GM18520 (cell line): ENCODE data around the gene MITF.

Experiments
- ATAC-seq: cut with Tn5 transposase; IDR thresholded peaks from one replicate; pipeline ENCODE4 v1.9.1; 2021; ENCODE audit not compliant: unreplicated experiment

MITF gene

DNA sequence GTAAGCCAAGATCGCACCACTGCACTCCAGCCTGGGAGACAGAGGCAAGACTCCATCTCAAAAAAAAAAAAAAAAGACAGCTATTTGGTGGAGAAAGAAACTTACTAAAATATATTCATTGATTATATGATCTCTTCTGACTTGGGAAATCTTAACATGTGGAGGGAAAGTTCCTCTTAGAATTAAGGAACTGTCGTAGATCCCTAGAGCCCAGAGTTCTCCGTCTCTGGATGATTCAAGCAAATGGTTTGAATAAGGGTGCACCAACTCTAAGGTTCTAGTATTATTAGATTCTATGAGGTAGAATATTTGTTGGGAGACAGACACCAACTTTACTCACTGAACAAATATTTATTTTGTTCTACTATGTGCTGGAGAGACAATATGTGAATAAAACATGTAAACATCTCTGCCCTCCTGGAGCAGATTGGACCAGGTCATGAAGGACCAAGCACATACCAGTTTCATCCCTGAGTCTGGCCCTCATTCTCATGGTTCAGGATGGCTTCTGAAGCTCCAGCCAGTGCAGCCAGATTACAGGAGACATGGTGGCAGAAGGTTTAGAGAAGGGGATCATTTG, 129.7 kb downstream of the MITF start:
- no peak for ATAC-seq

DNA sequence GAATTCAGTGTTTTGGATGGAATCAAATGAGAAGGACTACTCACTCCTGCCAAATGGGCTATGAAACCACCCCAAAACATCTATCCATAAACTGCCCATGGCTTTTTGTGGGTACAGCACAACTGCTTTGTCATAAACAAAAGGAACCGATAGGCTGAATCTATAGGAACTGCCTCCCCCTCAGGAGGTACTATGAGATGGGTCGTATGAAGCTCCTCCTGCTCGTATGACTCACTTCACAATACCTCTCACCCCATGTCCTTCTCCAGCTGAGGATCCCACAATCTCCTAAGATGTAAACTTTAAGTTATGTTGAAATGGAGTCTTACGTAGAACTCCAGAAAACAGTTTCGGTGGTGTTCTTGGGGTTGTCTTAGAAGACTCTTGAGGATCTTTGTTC, 130.4 kb downstream of the MITF start:
- ATAC-seq = no peak

DNA sequence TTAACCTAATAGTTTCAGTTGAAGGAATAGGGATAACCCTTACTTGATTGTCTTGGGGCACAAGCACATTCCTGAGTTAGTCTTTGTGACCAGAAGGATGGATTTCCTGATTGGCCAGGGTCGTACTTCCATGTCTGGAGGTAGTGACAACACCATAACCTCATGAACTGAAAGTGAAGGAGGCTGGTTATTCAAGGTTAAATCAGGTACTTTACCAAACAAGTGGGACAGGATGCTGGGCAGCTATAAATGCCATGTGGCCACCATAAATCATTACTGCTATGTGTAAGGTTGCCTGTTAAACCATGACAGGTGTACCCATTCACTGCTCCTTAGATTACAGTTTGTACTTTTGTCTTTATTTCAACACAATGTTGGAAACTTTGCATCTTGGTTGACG, 132.0 kb downstream of the MITF start:
- no peak for ATAC-seq

DNA sequence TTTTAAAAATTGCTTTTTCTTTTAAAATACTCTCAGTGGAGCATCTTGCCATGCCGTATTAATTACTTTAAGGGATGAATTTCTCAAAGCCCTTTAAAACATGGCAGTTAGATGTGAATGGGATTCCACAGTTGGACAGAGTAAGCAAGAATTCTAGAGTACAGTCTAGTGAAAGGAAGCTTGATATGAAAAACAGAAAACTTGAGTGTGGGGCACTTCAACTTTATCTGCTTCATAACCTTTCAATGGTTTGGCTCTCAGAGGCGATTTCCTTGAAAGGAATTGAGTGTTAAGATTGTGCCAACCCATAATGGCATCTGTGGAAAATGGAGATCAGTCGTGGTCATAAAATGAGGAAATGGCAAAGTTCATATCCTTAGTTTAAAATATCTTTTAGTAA, 132.6 kb downstream of the MITF start:
- no peak for ATAC-seq

DNA sequence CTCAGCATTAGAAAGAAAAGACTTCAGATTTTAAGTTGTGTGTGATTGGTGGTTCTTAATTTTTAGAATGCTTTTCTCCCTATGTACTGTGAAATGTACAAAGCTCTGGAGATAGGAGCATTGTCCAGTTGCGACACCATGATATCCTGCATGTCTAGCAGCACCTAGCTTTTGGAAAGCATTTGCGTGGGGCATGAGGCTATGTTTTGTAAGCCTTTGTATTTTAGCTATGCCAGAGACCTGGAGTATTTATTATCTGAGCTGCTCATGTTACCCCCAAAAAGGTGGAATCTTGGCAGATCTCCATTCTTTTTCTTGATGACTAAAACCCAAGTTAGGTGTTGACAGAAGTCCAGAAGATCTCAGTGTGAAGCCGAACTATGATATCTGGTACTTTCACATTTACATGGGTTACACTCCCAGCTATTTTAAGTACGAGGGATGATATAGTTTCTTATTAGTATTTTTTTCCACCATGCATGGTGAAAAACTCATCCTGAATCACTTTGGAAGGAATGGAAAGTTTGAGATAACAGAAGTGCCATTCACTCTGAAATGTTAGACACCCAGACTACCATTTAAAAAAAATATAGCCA, 133.6 kb downstream of the MITF start:
- ATAC-seq = no peak

DNA sequence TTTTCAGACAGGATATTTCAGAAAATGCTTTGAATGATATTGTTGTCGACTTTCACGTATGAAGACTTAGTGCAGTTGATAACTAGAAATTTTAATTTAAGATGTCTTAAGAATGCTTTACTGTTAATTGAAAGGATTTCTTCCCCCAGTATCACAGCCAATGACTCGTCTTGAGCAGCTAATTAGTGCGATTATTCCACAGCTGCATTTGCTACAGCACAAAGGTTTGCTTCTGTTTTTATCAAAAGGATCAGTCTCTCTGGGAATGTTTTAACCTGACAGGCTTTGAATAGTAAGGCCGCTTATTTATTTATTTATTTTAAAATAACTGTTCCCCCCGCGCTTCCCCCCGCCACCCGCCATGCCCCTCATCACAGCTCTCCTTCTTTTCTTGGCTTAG, 136.8 kb downstream of the MITF start:
- no peak for ATAC-seq

DNA sequence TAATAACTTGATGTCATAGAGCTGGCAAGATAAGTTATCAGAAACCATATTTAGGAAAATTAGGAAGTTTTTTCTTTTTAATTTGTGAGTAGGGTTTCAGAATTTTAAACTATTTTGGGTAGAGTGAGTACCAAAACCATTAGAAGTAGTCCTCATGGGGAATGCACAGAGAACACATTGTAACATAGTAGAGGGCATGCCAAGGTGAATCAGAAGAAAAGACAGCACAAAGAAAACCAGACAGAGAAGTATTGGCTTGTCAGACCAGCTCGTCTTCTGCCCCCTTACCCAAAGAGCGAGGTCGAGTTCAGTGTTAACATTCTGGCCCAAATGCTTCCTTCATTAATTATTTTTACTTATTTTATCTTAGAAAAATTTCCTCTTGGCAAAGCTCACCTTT, 139.0 kb downstream of the MITF start:
- ATAC-seq = no peak

DNA sequence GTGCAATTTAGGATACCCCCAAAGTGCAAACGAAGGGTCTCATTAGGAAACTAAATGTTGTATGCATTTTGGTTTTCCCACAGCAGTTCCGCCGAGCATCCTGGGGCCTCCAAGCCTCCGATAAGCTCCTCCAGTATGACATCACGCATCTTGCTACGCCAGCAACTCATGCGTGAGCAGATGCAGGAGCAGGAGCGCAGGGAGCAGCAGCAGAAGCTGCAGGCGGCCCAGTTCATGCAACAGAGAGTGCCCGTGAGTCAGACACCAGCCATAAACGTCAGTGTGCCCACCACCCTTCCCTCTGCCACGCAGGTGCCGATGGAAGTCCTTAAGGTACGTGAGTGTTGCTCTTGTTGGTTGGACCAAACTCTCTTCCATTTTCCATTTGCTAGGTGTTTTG, 139.8 kb downstream of the MITF start:
- no peak for ATAC-seq

DNA sequence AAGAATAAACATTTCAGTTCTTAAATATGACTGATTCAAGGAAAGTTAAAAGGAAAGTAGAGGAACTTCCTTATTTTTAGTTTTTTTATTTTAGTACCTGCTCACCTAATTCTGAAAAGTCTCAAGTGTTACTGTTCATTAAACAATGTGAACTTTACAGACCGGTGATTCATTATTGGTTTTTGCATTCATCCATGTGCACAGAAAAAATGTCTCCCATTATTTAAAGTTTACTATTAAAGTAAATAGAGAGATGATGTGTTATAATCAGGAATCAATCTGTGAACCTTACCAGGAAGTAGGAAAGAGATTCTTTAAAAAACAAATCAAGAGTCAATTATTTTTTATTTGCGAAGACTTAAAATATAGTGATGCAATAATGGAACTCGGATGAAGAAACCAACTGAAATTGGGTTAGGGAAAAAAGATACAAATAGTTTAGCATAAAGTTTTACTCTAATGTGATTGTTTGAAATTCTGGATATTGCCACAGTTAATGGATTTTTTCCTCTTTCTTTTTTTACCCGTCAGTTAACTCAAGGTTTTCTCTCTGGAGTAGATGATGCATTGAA, 140.9 kb downstream of the MITF start:
- no peak for ATAC-seq

DNA sequence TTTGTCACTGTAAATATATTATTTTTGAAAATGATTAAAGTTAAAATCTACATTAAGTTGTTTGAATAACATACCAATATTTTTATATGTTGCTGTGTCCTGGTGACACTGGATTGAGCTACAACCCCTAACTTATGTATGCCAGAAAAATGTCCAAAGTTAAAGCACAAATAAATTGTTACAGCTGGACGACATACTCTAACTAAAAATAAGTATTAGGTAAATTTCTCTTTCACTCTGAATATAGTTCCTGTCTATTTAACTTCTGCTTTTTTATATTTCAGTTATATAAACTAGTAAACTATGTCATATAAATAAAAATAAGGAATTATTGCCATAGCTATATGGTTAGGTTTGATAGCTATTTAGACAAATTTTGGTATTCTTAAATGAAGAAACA, 141.8 kb downstream of the MITF start:
- no peak for ATAC-seq

DNA sequence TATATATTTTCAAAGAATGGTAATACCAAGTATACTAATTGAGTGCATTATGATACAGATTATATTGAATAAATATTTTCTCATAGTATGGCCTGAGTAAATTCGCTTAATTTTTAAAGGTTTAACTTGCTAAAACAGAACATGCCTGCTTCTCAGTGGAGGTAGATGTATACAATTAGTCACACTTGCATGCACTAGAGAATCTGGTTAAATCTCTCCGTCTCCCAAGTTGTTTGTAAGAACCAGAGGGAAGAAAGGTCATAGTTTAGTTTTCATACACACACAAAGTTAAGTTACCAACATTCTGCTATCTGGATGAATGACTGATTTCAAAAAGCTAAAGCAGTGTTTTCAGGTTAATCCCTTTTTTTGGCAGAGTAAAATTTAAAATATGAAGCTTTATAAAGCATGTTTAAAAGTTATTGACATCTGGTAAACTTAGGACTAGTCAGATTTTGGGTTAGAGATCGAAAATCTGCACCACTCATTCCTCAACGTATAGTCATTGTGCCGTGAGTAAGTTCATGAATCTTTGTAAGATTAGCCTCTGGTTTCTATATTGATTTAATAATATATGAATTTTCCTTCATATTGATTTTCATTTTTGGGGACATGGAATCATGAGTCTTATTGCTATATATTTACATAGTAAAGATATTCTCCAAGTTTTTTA, 142.6 kb downstream of the MITF start:
- ATAC-seq = no peak

DNA sequence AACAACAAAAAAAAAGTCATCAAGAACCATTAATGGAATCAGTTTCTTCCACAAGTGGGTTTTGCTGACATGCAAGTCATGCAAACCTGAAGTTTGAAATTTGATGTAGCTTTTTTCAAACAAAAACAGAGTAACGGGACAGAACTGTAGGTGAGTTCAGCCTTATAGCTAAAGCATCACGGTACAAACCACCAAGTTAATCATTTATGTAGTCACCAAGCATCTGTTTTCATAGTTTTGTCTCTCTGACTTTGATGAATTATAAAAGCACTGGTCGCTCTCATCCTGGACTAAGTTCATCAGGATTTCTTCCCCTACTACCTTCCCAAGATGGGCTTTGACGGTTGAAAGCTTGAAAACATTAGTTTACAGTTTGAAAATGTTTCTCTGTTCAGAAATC, 143.3 kb downstream of the MITF start:
- ATAC-seq = no peak

DNA sequence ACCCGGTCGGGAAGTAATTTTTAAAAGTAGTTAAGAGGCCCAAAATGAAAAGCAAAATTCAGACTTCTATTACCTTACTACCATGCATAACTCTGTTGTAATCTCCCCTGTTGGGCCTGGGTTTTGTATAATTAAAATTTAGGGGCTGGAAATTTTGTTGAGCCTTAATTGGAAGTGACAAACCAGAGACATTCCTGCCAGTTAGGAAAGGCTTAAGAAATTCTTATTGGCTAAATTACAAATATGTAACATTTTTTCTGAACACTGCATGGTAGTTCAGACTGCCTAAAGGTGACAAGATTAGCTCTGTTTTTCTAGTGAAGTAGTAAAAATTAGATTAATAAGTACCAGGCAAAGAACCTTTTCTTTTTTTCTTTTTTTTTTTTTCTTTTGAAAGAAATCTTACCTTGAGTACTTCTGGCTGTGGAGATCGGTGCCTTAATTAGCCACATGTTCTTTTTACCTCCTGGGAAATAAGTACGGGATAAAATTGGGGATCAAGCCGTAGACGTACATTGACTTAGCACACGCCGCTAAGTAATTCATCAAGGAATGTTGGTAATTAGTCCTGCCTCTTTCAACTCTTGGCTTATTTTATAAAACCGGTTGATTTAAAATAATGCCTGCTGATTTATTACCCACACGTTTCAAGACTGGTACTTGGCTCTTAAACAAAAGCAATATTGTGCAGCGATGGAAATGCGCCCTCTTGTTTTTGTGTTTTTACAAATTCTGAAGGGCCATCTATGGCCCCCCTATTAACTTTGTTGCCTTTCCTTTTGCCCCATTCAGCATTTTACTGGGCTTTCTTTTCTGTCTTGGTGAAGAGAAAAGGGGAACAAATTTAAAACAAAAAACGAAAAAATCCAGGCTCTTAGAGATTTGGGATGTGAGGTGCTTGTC, 149.0 kb downstream of the MITF start:
- no peak for ATAC-seq

DNA sequence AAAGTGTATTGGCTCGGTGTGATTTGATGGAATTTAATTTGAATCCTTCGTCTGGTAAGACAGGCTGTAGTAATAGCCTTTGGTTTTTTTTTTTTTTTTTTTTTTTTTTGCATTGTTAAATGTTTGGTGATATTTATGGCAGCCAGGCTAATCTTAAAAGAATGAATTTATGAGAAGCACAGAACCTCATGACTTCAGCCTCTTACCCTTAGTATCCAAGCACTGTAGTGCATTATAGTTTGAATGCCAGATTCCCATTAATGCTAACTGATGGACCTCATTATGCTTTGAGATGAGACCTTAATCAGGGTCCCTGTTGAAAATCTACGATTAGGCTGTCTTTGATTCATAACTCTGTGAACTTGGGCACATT, 149.7 kb downstream of the MITF start:
- no peak for ATAC-seq

DNA sequence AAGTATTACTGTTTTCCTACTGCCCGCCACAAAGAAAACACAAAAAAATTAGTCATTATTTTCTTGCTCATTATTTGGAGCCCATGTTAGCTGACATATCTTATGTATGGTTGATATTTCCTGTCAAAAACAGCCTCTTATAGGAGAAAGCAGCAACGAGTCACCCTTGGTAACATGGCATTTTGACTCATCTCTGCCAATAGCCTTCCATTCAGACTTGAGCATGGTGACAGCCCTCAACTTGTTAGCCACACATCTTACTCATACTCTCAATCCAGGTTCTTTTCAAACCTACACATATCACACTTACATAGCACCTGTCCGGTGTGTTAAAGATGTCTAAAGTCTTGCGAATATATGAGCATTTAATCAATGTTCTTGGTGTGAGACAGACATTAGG, 150.8 kb downstream of the MITF start:
- ATAC-seq = no peak

DNA sequence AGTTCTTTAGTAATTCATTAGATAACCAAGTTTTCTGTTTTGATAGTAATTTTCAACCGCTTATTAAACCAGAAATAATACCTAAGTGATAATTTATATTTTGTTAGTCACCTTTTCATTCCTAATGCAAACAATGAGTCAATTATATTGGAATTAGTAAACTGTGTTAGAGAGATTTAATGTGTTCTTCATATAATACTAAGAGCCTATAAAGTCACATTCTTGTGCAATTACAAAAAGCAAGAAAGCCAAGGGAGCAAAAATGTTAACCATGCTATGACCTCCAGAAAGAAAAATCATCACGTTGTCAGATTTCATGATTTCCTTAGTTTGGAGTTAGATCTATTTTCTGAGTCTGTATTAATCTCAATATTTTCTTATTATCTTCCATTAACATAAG, 151.4 kb downstream of the MITF start:
- no peak for ATAC-seq

DNA sequence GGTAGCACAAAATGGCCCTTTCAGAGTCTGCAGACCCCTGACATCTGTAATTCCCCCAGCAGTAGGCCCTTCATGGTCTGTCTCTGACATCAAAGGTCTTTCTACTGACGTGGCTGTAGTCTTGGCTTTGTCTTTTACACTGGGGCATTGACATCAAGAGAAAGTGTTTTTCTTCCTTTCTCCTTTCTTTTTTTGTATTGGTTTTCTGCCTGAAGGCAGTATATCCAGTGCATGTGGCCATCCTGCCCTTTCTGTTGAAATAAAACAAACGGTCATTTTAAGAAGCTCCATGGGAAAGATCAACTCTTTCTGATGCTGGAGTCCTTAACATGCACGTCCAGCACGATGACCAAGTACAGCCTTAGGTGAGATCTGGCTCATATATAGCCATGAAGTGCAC, 153.4 kb downstream of the MITF start:
- no peak for ATAC-seq

DNA sequence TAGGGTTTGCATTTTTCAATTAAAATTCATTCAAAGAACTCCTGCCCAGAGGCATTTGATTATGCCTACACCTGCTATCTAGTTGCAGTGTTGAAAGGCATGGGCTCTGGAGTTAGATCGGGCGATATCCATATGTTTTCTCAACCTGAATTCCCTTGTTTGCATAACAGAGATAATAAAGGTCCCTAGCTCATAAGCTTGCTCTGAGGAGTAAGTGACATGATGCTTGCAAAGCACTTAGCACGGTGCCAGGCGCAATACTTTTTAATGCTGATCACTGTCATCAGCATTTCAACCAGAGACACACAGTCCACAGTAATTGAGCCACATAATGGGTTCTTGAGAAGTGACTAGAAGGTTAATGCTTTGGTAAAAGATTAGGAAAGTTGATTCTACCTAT, 154.0 kb downstream of the MITF start:
- no peak for ATAC-seq

DNA sequence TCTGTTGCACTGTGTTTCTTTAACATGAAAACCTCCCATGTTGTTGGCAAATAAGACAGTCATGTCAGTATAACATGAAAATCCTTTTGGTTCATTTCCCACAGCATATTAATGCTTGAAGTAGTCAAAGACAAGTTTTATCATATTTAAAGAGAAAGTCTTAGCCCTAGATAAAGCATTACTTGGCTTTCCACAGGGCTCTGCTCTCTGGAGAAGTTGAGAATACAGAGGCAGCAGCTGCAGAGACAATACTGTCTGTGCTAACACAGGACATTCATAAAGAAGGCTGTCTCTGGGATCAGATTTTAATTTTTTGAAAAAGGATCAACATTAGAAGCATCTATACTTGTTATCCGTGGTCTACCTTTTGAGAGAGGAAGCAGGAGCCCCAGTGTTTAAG, 156.8 kb downstream of the MITF start:
- no peak for ATAC-seq

DNA sequence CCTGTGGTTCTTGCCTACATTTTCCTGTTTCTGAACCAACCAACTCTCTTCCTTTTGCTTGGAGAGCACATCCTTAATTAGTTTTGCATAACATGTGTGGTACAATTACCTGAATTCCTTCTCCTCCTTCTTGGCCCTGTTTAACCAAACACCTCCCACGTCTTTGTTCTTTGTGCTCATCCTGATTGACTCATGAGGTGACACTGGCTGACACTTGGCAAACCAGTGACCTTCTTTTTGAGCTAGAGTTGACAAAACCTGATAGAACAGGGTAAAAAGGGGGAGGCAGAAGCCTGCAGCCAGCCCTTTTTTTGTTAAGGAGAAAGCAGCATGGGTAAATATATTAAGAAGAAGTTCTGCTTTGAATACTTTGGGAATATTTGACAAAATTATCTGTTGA, 161.1 kb downstream of the MITF start:
- ATAC-seq = no peak

DNA sequence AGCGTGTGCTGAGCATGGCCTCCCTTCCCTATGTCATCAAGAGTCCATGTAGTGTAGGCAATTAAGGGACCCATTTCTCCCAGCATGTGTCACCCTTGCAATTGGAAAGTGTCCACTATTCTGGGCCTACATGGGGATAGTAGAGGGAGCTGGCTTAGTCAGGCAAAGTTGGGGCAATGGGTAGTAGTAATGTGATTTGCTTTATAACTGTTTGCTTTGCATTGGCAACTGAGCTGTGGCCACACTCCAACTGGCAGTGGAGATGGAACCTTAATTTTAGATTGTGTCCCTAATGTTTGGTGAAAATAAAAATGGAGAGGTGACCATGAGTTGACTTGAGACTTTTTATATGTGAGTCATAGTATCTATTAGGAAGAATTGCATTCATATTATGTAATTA, 162.5 kb downstream of the MITF start:
- ATAC-seq = no peak

DNA sequence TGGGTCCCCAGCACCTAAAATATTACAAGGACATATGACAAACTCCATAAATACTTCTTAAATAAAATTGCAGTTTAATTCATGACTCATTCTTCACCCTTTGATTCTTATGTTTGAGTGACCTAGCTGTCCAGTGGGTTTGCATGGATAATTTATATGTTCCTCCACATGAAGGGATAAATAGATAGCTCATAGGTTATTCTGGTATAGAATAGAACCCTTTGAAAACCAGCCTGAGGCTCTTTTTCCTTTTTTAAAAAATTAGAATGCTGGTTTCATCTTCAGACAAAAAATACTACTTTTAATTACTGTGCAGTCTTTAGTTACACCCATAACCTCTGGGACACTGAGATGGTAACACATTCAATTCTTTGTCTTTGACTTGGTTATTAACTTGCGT, 163.1 kb downstream of the MITF start:
- ATAC-seq = no peak
